ENCODE measurements around the gene ALDH3B2.

DNA sequence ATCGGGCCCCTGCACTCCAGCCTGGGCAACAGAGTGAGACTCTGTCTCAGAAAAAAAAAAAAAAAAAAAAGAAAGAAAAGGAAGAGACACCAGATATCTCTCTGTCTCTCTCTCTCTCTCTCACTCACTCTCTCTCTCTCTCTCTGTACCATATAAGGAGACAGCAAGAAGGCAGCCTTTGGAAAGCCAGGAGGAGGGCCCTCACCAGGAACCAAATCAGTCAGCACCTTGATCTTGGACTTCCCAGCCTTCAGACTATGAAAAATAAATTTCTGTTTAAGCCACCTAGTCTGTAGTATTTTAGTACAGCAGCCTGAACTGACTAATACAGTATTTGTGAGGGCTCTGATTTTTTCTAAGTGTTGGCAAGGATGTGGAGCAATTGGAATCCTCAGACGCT is 13.6 kb upstream of the ALDH3B2 start:
- TF ChIP-seq, protein P1, sequence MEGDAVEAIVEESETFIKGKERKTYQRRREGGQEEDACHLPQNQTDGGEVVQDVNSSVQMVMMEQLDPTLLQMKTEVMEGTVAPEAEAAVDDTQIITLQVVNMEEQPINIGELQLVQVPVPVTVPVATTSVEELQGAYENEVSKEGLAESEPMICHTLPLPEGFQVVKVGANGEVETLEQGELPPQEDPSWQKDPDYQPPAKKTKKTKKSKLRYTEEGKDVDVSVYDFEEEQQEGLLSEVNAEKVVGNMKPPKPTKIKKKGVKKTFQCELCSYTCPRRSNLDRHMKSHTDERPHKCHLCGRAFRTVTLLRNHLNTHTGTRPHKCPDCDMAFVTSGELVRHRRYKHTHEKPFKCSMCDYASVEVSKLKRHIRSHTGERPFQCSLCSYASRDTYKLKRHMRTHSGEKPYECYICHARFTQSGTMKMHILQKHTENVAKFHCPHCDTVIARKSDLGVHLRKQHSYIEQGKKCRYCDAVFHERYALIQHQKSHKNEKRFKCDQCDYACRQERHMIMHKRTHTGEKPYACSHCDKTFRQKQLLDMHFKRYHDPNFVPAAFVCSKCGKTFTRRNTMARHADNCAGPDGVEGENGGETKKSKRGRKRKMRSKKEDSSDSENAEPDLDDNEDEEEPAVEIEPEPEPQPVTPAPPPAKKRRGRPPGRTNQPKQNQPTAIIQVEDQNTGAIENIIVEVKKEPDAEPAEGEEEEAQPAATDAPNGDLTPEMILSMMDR (IDR thresholded peaks at IDR 0.05) = no peak
- TF ChIP-seq POLR2A (IDR thresholded peaks at IDR 0.05) = no peak

All from Peyer's patch (tissue), 4 donors.